ENCODE data around the gene ZNF839.

DNA sequence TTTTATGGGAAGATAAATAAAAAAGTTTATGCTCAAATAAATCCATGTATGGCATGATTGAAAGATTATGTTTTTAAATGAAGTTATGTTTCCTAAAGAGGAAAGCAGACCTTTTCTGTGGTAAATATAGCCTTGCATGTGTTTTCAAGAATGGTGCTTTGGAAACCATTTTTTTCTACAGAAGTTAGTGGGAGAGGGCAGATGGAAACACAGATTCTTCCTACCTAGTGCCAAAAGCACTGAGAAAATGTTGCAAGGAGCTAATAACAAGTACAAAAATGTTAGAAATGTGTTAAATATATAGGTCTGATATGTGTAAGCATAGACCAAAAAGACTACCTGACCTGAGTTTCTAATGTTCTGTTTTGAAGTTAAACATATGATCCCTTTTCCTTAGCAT is 67.5 kb downstream of the ZNF839 start:
- TF ChIP-seq, protein P1, sequence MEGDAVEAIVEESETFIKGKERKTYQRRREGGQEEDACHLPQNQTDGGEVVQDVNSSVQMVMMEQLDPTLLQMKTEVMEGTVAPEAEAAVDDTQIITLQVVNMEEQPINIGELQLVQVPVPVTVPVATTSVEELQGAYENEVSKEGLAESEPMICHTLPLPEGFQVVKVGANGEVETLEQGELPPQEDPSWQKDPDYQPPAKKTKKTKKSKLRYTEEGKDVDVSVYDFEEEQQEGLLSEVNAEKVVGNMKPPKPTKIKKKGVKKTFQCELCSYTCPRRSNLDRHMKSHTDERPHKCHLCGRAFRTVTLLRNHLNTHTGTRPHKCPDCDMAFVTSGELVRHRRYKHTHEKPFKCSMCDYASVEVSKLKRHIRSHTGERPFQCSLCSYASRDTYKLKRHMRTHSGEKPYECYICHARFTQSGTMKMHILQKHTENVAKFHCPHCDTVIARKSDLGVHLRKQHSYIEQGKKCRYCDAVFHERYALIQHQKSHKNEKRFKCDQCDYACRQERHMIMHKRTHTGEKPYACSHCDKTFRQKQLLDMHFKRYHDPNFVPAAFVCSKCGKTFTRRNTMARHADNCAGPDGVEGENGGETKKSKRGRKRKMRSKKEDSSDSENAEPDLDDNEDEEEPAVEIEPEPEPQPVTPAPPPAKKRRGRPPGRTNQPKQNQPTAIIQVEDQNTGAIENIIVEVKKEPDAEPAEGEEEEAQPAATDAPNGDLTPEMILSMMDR (conservative IDR thresholded peaks at IDR 0.05; ENCODE audit: low read length), result no peak
- no peak for TF ChIP-seq EZH2phosphoT487 (IDR thresholded peaks at IDR 0.05; ENCODE audit: borderline replicate concordance, low read depth, low read length)
